Stimulated activated naive CD4-positive, alpha-beta T cell treated with Interleukin-2 at 50 U/mL for 16 hours (primary cell): ENCODE measurements around the gene KLHL17.
A peak's percentile ranks its signal among the peaks of the same experiment; 100 is the strongest.

ENCODE experiments used
- DNase-seq: peaks from one replicate; lab custom pipeline; 2025; lab: John Stamatoyannopoulos, UW

KLHL17 gene

GRCh38 chr1:923131-923990, 37.0 kb upstream of the KLHL17 start, which contains the start of gene SAMD11:
TSS of gene SAMD11 (plus strand) at chr1:923923. CDS start at chr1:924432, 509 bp downstream.
- peak; percentile 48 for DNase-seq

- DNase-seq: no peak
These were observed 36.3 kb upstream of the KLHL17 start for GRCh38 chr1:923991-924655.

- DNase-seq: no peak
These were observed 35.5 kb upstream of the KLHL17 start for GRCh38 chr1:924656-925560.

GRCh38 chr1:925561-926421, 34.6 kb upstream of the KLHL17 start:
- no peak for DNase-seq

- no peak for DNase-seq
These were observed 33.1 kb upstream of the KLHL17 start for GRCh38 chr1:927234-927633.

GRCh38 chr1:927748-928147, 32.6 kb upstream of the KLHL17 start:
- DNase-seq: no peak

GRCh38 chr1:928825-929661, 31.3 kb upstream of the KLHL17 start:
- no peak for DNase-seq

DNA sequence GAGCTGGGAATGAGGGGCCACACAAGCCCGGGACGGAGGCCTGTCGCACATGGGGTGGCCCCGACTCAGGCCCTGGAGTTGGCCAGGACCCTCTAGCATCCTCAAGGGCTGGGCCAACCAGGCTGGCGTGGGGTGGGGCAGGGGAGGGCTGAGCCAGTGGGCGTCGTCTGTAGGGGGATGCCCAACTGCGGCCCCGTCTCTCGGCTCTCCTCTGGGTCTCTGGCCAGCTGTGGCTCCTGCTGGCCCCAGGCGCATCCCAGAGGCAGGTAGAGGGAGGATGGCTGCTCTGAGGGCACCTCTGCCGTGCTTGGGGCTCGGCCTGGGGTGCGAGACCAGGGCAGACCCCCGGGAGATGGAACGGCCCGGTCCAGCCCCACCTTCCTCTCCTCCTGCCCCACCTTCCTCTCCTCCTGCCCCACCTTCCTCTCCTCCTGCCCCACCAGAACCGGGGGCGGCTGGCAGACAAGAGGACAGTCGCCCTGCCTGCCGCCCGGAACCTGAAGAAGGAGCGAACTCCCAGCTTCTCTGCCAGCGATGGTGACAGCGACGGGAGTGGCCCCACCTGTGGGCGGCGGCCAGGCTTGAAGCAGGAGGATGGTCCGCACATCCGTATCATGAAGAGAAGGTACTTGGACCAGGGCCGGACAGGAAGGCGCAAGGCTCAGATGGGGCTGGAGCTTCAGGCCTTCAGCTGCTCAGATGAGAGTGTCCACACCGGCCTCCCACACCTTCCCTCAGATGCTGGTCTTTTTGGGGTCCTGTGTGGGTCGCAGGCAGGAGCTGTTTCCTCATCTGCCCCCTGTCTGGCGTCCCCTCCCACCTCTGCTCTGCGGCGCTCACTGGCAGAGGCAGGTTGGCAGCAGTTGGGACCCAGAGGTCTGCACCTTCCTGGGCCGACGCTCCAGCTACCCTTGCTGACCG, 30.4 kb upstream of the KLHL17 start:
- DNase-seq: no peak

GRCh38 chr1:930633-931138, 29.7 kb upstream of the KLHL17 start:
- no peak for DNase-seq

- no peak for DNase-seq
These were observed 28.8 kb upstream of the KLHL17 start for GRCh38 chr1:931380-932172.

DNA sequence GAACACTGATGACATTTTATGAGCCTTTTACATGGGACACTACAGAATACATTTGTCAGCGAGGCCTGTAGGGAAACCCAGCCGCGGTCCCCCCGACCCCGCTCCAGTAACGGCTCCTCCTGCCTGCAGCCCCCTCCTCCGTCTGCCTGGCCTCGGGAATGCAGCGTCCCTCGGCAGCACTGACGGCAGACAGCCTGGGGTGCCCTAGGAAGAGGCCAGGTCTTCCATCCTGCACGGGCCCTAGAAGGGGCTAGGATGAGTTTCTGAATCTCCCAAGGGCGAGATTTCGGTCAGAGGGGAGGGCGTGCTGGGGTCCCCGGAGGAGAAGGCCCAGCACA, 28.2 kb upstream of the KLHL17 start:
- DNase-seq: no peak

GRCh38 chr1:932776-933602, 27.4 kb upstream of the KLHL17 start:
- DNase-seq: no peak

DNA sequence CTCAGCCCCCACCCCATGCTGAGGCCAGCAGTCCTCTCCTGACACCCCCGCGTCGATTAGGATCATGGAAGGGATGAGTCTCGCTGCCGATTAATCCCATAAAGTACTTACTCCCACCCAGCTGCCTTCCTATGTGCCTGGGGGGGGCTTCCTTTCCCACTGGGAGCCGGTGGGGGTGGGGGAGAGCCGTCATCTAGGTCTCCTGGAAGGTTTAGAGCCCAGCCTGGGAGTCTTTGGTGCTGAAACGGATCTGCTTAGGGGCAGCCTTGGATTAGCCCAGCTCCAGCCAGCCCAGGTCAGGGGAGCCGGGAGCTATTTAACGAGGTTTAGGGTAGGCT, 26.8 kb upstream of the KLHL17 start:
- no peak for DNase-seq

GRCh38 chr1:934991-935750, 25.2 kb upstream of the KLHL17 start:
- no peak for DNase-seq

DNA sequence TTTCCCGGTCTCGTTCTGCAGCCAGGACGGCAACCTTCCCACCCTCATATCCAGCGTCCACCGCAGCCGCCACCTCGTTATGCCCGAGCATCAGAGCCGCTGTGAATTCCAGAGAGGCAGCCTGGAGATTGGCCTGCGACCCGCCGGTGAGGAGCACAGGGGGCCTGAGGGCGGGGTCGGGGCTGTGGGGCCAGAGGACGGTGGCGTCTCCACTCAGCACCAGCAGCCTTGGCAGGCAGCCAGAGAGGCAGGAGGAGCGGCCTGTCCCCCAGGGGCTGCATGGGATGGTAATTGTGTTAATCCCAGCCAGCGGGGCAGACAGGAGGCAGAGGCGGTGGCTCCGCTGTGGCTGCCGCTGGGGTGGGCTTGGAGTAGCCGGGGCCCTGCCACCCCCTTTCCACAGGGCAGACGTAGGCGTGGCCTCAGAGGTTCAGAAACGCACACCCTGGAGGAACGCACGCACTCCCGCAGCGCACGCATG, 24.6 kb upstream of the KLHL17 start:
- DNase-seq: no peak

- DNase-seq: no peak
These were observed 23.8 kb upstream of the KLHL17 start for GRCh38 chr1:936348-937264.
